IMR-90 (cell line): ENCODE data around the gene CNTN5. TPM values are rescaled to one million over a fixed set of nuclear protein-coding genes. Genes with fewer than 3 reads are reported as not detected.

Experiments used
- ATAC-seq: fragments of 200-7000 bp; cut with Tn5 transposase; 2 replicates; pipeline ENCODE4 v1.9.1; 2020; ENCODE audit warnings: low read depth, mild to moderate bottlenecking, moderate library complexity
- BruUV-seq: library from RNA; stranded (reverse); fragments of 400-500 nt; replicated peaks from 2 replicates; lab custom pipeline; 2021; lab: Mats Ljungman, UMichigan
- CTCF ChIA-PET: fragments of 300-600 bp; formaldehyde crosslinking; extraction: SDS; loops from one replicate; lab custom pipeline; 2021; ENCODE audit warnings: antibody characterized with exemption; lab: Yijun Ruan, JAX
- POLR2A ChIA-PET: fragments of 300-600 bp; sonication (Branson Sonifier 250); formaldehyde crosslinking; loops from one replicate; lab custom pipeline; 2022; ENCODE audit warnings: antibody characterized with exemption; ENCODE audit not compliant: unreplicated experiment; lab: Charles Lee
- DNase-seq: peaks from one replicate; pipeline ENCODE4 v3.0.0; 2013
- H2AFZ ChIP-seq: replicated peaks from 2 replicates; pipeline ENCODE3; 2013; ENCODE audit warnings: low read length, mild to moderate bottlenecking; ENCODE audit not compliant: poor library complexity
- H2AK5ac ChIP-seq: 2 replicates; pipeline ENCODE4 v1.6.1; 2013; ENCODE audit warnings: low read depth, low read length, inconsistent platforms
- H2AK9ac ChIP-seq: replicated peaks from 2 replicates; pipeline ENCODE3; 2013; ENCODE audit warnings: mild to moderate bottlenecking, low read depth, low read length, moderate library complexity; ENCODE audit not compliant: poor library complexity
- H2BK120ac ChIP-seq: 2 replicates; pipeline ENCODE4 v1.6.1; 2013; ENCODE audit warnings: low read depth, low read length, inconsistent platforms
- H2BK15ac ChIP-seq: 3 replicates; pipeline ENCODE4 v1.6.1; 2013; ENCODE audit warnings: low read depth, low read length, inconsistent platforms
- H2BK20ac ChIP-seq: 2 replicates; pipeline ENCODE4 v1.6.1; 2013; ENCODE audit warnings: low read depth, mild to moderate bottlenecking, inconsistent platforms, low read length, moderate library complexity
- H2BK5ac ChIP-seq: 2 replicates; pipeline ENCODE4 v1.6.1; 2013; ENCODE audit warnings: mild to moderate bottlenecking, low read depth, low read length, inconsistent platforms; ENCODE audit not compliant: poor library complexity, severe bottlenecking
- H3K14ac ChIP-seq: replicated peaks from 2 replicates; pipeline ENCODE4 v1.6.1; 2013; ENCODE audit warnings: low read depth, low read length, inconsistent platforms
- H3K18ac ChIP-seq: 2 replicates; pipeline ENCODE4 v1.6.1; 2013; ENCODE audit warnings: low read depth, low read length, control low read depth
- H3K23ac ChIP-seq: 2 replicates; pipeline ENCODE4 v1.6.1; 2013; ENCODE audit warnings: low read depth, low read length, inconsistent platforms
- H3K27ac ChIP-seq: 2 replicates; pipeline ENCODE4 v1.5.1; 2013; ENCODE audit warnings: mild to moderate bottlenecking, control low read depth, low read length; ENCODE audit not compliant: insufficient read depth
- H3K27me3 ChIP-seq: 2 replicates; pipeline ENCODE4 v1.6.1; 2013; ENCODE audit warnings: low read length; ENCODE audit not compliant: control insufficient read depth, insufficient read depth
- H3K36me3 ChIP-seq: 2 replicates; pipeline ENCODE4 v1.6.1; 2013; ENCODE audit warnings: low read length, mixed read lengths; ENCODE audit not compliant: control insufficient read depth, insufficient read depth
- H3K4ac ChIP-seq: 2 replicates; pipeline ENCODE4 v1.6.1; 2013; ENCODE audit warnings: low read depth, low read length, inconsistent platforms
- H3K4me1 ChIP-seq: 2 replicates; pipeline ENCODE4 v1.6.1; 2013; ENCODE audit warnings: low read length, mixed read lengths; ENCODE audit not compliant: control insufficient read depth, insufficient read depth
- H3K4me2 ChIP-seq: 2 replicates; pipeline ENCODE4 v1.6.1; 2013; ENCODE audit warnings: low read depth, mild to moderate bottlenecking, control low read depth, low read length, moderate library complexity
- H3K4me3 ChIP-seq: 2 replicates; pipeline ENCODE4 v1.5.1; 2013; ENCODE audit warnings: low read depth, mild to moderate bottlenecking, control low read depth, low read length, moderate library complexity; ENCODE audit not compliant: insufficient read depth
- H3K56ac ChIP-seq: 2 replicates; pipeline ENCODE4 v1.6.1; 2013; ENCODE audit warnings: low read length, inconsistent platforms; ENCODE audit not compliant: insufficient read depth; ENCODE audit errors: extremely low read depth
- H3K79me1 ChIP-seq, 2 experiments: 2 replicates each; pipeline ENCODE4 v1.6.1; 2013; ENCODE audit warnings: low read length in 2 of 2, inconsistent platforms in 1 of 2, low read depth in 1 of 2
- H3K9ac ChIP-seq: 2 replicates; pipeline ENCODE4 v1.6.1; 2013; ENCODE audit warnings: low read depth, low read length, control low read depth
- H3K9me1 ChIP-seq: 2 replicates; pipeline ENCODE4 v1.6.1; 2013; ENCODE audit warnings: low read length, inconsistent platforms; ENCODE audit not compliant: insufficient read depth
- H3K9me3 ChIP-seq: 2 replicates; pipeline ENCODE4 v1.6.1; 2013; ENCODE audit warnings: low read length; ENCODE audit not compliant: control insufficient read depth, insufficient read depth
- H4K20me1 ChIP-seq: 2 replicates; pipeline ENCODE4 v1.6.1; 2013; ENCODE audit warnings: low read length, inconsistent platforms; ENCODE audit not compliant: insufficient read depth
- H4K5ac ChIP-seq: 2 replicates; pipeline ENCODE4 v1.6.1; 2013; ENCODE audit warnings: mild to moderate bottlenecking, low read depth, low read length, control low read depth
- H4K8ac ChIP-seq, 2 experiments: 2 replicates each; pipeline ENCODE4 v1.6.1; 2013; ENCODE audit warnings: low read depth in 2 of 2, low read length in 2 of 2, control low read depth in 1 of 2, inconsistent platforms in 1 of 2
- H4K91ac ChIP-seq: 2 replicates; pipeline ENCODE4 v1.6.1; 2013; ENCODE audit warnings: low read depth, low read length, inconsistent platforms; ENCODE audit not compliant: insufficient read depth
- POLR2A ChIP-seq: IDR thresholded peaks from 2 replicates; pipeline ENCODE4 v1.6.1; 2012; ENCODE audit warnings: mild to moderate bottlenecking, low read depth, low read length
- RFX5 ChIP-seq: IDR thresholded peaks from 2 replicates; pipeline ENCODE4 v1.8.0; 2012; ENCODE audit warnings: low read depth, mild to moderate bottlenecking, low read length, moderate library complexity
- SMC3 ChIP-seq: fragments of 150-350 bp; IDR thresholded peaks from 2 replicates; pipeline ENCODE4 v1.6.1; 2016; ENCODE audit warnings: low read depth, mild to moderate bottlenecking, antibody characterized with exemption, low read length, moderate library complexity
- WGBS, 2 experiments: methylation state at CpG; one replicate each; pipeline versions ENCODE4 v1.1.5 to v1.1.7; 2013; ENCODE audit warnings: missing lambda C conversion rate in 2 of 2; ENCODE audit not compliant: insufficient read length in 1 of 2; ENCODE audit errors: extremely low coverage in 2 of 2; 5-methylcytosine and 5-hydroxymethylcytosine counted together
- dilution Hi-C: fragments of 300-500 bp; cut with HindIII; formaldehyde crosslinking; loops from one replicate; pipeline ENCODE4 v1.14.3; 2018; ENCODE audit warnings: low sequenced_read_pairs; ENCODE audit not compliant: unreplicated experiment
- in situ Hi-C: fragments of 300-500 bp; cut with MboI; formaldehyde crosslinking; loops from 3 replicates; pipeline ENCODE4 v1.14.3; 2019; ENCODE audit warnings: low sequenced_read_pairs, inconsistent platforms, mixed read lengths
- intact Hi-C: fragments of 100-400 bp; cut with micrococcal nuclease; formaldehyde crosslinking; loops from 2 replicates; pipeline ENCODE4 v1.10.0; 2022
- polyA plus RNA-seq, 3 experiments: library from polyadenylated mRNA; depleted of rRNA; stranded (reverse); fragments of >200 nt; gene quantifications; 2 replicates each; pipeline ENCODE4 v1.2.3, GENCODE V29; 2012; ENCODE audit warnings: low replicate concordance in 1 of 3
- total RNA-seq: library from RNA; depleted of rRNA; stranded (reverse); fragments of >200 nt; gene quantifications from 2 replicates; pipeline ENCODE4 v1.2.3, GENCODE V29; 2012
- TF ChIP-seq, protein P1 (sequence below): fragments of 150-350 bp; IDR thresholded peaks from 2 replicates; pipeline ENCODE4 v1.6.1; 2016; ENCODE audit warnings: low read depth, mild to moderate bottlenecking, low read length, moderate library complexity, borderline replicate concordance

CNTN5 gene
- total and polyA plus RNA-seq, 2 of the 4 experiments (the other 2 are of a cell fraction) = not detected

- no CpG with 5 or more reads among the region's 2 CpGs for WGBS, 2 experiments
- Histone ChIP-seq H3K4ac (no peak overlapping the region), H3K56ac (no peak overlapping the region), H3K27me3 (no peaks in the 10 kb centered on the region), H3K9ac (no peak overlapping the region), H2BK15ac (no peak overlapping the region), H3K4me3 (no peak overlapping the region), H3K9me3 (no peaks in the 10 kb centered on the region), H2BK5ac (no peak overlapping the region), H3K4me1 (no peaks in the 10 kb centered on the region), H3K27ac (no peak overlapping the region), H4K8ac (no peak overlapping the region), H2BK20ac (no peak overlapping the region), H4K5ac (no peak overlapping the region), H4K20me1 (no peaks in the 10 kb centered on the region), H3K36me3 (no peaks in the 10 kb centered on the region), H3K4me2 (no peak overlapping the region), H2AFZ (no peak overlapping the region), H3K14ac (no peak overlapping the region), H2AK5ac (no peak overlapping the region), H3K23ac (no peak overlapping the region), H3K79me1 (no peaks in the 10 kb centered on the region), H3K18ac (no peak overlapping the region), H2AK9ac (no peak overlapping the region), H3K9me1 (no peaks in the 10 kb centered on the region), H2BK120ac (no peak overlapping the region), H4K91ac (no peak overlapping the region)
- DNase-seq (no peak), ATAC-seq (no peak)
- intact Hi-C loops = no loop called here
- CTCF ChIA-PET = no interaction called here
- BruUV-seq = no TSS peak
- dilution Hi-C loops = no loop called here
- in situ Hi-C loops = no loop called here
- POLR2A ChIA-PET = no interaction called here
- TF ChIP-seq SMC3 (no peak), POLR2A (no peak), RFX5 (no peak)
- TF ChIP-seq, protein P1, sequence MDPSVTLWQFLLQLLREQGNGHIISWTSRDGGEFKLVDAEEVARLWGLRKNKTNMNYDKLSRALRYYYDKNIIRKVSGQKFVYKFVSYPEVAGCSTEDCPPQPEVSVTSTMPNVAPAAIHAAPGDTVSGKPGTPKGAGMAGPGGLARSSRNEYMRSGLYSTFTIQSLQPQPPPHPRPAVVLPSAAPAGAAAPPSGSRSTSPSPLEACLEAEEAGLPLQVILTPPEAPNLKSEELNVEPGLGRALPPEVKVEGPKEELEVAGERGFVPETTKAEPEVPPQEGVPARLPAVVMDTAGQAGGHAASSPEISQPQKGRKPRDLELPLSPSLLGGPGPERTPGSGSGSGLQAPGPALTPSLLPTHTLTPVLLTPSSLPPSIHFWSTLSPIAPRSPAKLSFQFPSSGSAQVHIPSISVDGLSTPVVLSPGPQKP = no peak
Observed at GRCh38 chr11:99555486-99555885, 534.7 kb downstream of the CNTN5 start.
